ENCODE results near the gene SCEL.
"Not testable (repeated sequence)": the region's sequence is repeated elsewhere in the genome, so short reads cannot be mapped to it uniquely, and the experiment has no call there.

SCEL gene

DNA sequence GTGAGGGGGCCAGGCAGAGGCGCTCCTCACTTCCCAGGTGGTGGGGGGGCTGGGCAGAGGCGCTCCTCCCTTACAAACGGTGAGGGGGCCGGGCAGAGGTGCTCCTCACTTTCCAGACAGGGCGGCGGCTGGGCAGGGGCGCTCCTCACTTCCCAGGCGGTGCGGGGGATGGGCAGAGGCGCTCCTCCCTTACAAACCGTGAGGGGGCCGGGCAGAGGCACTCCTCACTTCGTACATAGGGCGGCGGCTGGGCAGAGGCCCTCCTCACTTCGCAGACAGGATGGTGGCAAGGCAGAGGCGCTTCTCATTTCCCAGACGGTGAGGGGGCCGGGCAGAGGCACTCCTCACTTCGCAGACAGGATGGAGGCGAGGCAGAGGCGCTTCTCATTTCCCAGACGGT is 124.5 kb downstream of the SCEL start:
- not testable (repeated sequence) for DNase-seq (ENCODE audit: low read depth in 4 of 4, low spot score in 1 of 4)

- DNase-seq (ENCODE audit: low read depth in 4 of 4, low spot score in 1 of 4) = no peak
Observed at GRCh38 chr13:77660841-77661250, 125.3 kb downstream of the SCEL start.

DNA sequence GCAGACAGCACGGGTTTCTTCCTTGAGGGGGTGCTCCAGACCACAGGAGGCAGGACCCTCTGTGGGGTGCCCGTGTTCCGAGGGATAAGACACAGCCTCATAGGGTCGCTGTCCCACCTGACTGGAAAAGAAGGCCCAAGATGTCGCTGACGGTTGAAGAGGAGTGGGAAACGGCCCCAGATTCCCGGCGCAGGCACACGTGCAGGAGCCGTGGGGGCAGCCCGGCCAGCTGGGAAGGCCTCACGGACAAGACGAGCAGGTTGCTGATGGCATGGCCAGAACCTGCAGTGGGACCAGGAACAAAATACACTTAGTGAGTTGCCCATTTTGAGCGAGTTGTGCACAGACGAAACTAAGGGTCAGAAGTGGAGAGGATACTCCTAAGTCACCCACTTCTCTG is 126.8 kb downstream of the SCEL start:
- not testable (repeated sequence) for DNase-seq (ENCODE audit: low read depth in 4 of 4, low spot score in 1 of 4)

DNA sequence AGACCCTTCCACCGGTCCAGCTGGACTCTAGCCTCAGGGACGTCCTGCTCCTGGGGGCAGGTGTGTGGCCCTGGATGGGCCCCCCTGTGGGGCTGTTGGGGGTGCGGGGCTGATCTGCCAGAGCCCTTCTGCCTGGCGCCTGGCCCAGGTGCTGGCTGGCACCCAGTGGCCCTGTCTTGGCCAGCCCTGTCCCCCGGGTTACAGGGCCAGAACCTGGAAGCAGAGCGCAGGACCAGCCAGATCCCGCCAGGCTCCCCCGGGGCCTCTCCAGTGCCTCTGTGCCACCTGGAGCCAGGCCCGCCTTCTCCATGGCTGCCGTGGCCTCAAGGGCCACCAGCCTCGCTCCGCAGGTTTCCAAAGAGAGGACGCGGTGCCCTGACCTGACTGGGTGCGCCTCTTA is 127.3 kb downstream of the SCEL start:
- not testable (repeated sequence) for DNase-seq (ENCODE audit: low read depth in 4 of 4, low spot score in 1 of 4)

- DNase-seq (ENCODE audit: low read depth in 4 of 4, low spot score in 1 of 4) = no peak
Observed at GRCh38 chr13:77674852-77675251, 139.3 kb downstream of the SCEL start.

GRCh38 chr13:77678691-77679235 is 143.3 kb downstream of the SCEL start:
- DNase-seq (ENCODE audit: low read depth in 4 of 4, low spot score in 1 of 4) = no peak

GRCh38 chr13:77687799-77688198 is 152.3 kb downstream of the SCEL start:
- DNase-seq (ENCODE audit: low read depth in 4 of 4, low spot score in 1 of 4) = no peak

DNA sequence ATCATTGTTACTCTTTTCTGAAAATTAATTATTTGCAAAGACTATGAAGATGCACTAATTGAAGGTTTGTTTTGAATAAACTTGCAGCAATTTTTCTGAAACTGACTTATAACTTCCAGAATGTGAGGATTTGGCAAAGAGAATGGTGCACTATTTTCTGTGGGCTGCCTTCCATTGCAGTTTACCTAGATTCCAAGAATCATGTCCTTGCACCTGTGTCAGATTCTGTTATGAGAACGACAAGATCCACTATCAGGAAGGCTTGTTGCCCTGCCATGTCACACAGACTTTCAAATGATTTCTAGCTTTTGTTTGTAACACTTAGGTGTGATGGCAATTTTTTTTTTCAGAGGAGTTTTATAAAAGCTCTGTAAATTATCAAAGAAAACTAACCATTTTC is 156.4 kb downstream of the SCEL start:
- no peak for DNase-seq (ENCODE audit: low read depth in 4 of 4, low spot score in 1 of 4)

- DNase-seq (ENCODE audit: low read depth in 4 of 4, low spot score in 1 of 4) = no peak
Observed at GRCh38 chr13:77692746-77693448, 157.4 kb downstream of the SCEL start.

- DNase-seq (ENCODE audit: low read depth in 4 of 4, low spot score in 1 of 4) = no peak
Observed at GRCh38 chr13:77693449-77693940, 158.0 kb downstream of the SCEL start.

Data from stimulated activated CD4-positive, alpha-beta T cell treated with anti-CD3 and anti-CD28 coated beads, Interleukin-1b, Interleukin-23, amount 100 ng/mL, for 24 hours (primary cell).